GM19351 (cell line): ENCODE results near the gene KIF6.

Experiments
- ATAC-seq: cut with Tn5 transposase; IDR thresholded peaks from one replicate; pipeline ENCODE4 v1.9.1; 2021; ENCODE audit warnings: mild to moderate bottlenecking, moderate library complexity; ENCODE audit not compliant: unreplicated experiment

Gene KIF6

GRCh38 chr6:39666706-39667489 is 58.3 kb downstream of the KIF6 start:
- no peak for ATAC-seq

DNA sequence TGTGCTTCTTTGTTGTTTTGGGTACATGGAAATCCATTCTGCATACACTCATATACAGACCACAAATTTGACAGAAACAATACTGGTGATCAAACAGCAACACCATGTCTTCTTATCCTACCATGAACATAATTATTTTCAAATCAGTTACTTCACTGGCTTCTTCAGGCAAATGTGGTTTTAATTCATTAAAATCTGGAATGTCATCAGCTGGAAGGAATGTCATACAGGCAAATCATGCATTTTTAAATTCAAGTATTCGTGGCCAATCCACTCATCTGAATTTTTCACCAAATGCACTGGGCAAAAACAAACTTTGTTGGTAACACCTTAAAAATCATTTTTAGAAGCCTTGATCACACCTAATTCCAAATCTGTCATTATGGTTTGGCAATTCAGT is 59.3 kb downstream of the KIF6 start:
- no peak for ATAC-seq

GRCh38 chr6:39664173-39664572 is 61.0 kb downstream of the KIF6 start:
- no peak for ATAC-seq

DNA sequence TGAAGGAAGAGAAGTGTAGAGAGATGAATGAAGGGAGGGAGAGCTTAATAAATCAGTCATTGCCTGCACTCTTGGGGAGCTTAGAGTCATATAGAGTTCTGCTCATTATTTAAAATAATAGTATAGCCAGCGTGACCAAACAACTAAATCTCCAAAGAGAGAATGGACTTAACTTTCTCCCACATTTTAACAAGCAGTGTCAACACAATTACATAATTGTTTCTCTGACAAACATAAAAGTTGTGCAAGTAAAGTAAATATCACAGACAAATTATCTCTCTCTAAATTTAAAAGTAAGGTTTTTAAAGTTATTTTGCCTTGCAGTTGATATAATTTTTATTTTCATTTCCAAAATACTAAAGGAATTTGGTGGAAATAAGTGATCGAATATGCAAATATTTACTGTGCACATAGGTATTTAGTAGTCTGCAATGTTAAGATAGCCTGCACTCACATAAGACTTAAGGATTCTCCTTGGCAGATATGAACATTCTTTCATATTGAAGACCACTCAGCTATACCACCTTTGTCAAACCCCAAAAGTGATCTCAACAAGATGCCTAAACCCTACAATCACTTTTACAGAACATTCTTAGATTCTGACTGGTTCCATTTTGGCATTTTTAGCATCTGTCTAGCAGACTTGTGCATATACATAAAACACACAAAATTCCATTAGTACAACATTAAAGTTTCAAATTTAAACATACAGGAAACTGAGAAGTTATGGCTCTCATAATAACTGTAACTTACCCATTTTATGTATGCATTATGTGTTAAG is 67.7 kb downstream of the KIF6 start:
- ATAC-seq: no peak

DNA sequence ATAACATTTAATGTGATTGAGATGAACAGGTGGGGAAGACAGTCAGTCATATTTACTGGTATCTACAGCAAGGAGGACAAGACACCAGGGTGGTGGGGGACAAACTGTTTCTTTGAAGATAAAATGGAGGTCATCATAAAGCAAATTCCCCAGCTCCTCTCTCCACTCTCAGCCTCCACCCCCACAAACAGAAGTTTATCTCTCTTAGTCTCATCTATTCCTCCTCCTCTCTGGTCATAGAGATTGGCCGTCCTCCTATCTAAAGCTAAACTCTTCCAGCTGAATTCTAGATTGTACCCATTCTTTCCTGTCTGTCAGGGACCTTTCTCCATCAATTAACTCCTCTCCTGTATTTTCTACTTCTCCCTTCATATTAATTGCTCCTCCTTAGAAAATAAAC is 71.1 kb downstream of the KIF6 start:
- no peak for ATAC-seq

DNA sequence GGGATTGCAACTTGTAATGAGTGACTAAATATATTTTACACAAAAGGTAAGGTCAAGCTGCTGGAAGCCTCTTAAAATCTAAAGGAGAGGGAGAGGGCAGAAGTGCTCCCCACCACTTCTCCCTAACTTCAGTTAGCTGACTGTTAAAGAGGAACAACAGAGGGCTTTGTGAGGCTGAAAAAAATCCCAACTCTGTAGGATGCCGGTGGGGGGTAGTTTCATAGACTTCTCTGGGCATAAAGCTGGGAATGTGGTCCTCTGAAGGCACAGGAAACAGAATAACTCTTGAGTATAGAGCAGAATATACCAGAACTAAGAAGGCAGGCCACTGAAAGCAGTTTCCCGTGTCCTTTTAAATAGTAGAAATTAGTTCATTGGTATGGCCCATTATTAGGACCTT is 71.6 kb downstream of the KIF6 start:
- ATAC-seq: no peak

DNA sequence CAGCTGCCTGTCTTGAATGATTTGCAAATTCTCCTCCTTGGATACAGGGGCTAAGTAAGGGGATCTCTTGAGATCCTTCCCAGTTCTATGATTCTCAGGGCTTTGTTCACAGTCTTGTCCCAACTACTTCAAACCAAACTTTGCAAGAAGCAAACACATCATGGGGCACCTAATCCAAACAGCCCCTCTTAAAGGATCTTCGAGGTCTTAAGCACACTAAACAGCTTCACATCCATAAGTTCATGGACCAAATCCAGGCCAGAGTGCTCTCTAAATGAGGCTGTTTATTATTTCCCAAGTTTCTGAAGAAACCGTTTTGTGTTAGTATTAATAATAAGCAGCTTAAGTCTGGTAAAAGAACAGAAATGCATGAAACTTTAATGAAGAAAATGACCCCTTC is 75.2 kb downstream of the KIF6 start:
- ATAC-seq: no peak

DNA sequence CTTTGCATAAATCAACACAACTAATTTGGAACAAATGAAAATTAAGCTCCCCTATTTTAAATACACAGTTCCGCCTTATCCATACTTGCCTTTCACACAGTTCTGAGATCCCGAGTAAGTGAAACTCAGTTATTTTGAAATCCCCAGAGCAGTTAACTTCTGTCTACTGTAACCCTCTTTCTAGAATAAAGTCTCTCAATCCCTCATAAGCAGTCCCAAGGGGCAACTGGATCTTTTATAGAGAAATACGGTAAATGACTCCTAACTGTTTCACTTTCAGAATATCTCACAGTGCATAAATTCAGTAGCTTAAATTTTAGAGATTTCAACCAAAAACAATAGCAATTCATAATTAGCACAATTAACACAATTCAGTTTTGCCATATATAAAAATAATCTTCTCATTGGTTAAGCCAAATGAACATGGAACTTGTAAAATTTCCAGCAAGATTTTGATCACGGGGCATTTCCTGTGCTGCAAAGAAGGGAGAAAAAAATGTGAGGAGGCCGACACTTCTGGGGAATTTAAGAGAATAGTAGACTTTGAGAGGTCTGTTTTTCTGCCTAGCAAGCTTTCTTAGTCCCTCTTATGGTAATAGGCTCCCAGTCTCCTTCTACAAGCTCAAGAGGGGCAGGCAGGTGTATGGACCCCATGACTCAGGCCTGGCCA is 78.3 kb downstream of the KIF6 start:
- ATAC-seq: no peak

DNA sequence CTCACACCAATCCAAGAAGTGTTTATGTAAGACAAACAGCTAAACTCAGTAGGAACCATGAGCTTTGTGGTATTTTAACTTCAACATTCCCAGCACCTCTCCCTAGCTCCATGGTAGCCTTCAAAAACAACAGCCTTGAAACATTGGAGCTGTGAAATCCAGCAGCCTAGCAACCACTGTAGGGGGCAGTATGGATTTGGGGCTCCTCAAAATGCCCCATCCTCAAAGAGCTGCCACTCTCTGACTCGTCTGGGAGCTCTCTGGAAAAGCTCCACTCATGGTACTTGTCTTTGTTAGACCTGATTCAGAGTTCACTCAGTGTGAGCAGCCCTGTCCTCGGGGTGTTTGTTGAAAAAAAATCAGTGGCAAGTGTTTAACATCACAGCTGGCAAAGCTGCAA is 82.9 kb downstream of the KIF6 start:
- no peak for ATAC-seq

DNA sequence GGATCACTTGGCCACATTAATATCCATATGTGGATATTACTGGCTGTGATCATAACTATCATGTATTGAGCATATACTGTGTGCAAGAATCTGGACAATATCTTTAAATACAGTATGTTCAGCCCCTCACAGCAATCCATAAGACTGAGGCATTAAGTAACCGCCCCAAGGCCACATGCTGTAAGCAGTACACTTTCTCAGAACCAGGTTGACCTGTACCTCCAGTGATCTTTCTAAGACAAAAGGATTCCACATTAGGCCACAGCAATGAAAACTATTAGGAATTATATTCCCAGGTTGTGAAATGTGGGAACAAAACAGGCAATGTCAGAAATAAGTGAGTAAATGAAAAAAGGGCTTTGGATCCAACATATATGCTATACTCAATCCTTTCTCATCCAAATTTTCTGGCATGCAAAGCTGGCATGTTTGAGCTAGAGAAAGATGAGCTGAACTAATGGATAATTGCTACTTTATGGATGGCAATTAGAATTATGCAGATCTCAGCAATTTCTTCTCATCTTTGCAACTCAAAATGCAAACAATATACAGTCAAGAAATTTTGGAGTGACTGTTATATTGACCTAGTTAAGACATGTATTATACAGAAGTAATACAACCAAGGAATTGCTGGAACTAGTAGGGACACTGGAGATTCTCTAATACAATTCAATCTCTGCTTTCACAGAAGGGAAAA is 86.9 kb downstream of the KIF6 start:
- no peak for ATAC-seq

- ATAC-seq: no peak
Measured at GRCh38 chr6:39634646-39635341, 90.4 kb downstream of the KIF6 start.

- ATAC-seq: no peak
Measured at GRCh38 chr6:39625209-39625608, 100.0 kb downstream of the KIF6 start.

DNA sequence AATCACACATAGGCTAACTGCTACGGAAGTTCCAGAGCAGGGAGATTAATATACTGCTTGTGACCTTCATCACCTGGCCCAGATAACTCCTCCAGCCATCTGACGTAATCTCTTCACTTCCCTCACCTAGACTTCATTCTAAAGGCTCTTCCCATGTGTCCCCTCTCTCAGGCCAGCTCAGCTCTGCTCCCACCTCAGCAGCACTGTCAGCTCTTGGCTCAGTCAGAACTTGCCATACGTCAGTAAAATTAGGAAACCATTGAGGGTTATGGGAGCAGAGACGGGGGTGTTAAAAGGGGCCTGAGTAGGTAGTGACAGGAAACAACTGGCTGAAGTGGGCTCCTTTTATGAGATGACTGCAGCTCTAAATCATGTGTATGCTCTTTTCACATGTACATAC is 101.5 kb downstream of the KIF6 start:
- ATAC-seq: no peak

DNA sequence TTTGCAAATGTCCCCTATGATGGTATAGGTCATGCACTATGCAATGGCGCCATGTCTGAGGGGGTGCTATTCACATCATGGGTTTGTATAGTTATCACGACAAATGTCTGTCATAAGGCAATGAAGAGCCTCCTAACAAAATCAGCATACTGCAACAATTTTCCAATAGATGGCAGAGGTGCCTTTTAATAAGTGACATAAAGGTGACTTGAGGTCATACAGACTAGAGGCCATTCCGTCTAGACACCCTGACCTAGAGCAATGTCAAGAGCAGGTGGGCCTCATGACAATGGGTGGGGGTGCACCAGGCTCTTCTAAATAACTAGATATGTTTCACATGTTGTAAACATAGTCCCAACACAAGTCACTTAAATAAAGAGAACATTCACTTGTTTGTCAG is 107.7 kb downstream of the KIF6 start:
- no peak for ATAC-seq

DNA sequence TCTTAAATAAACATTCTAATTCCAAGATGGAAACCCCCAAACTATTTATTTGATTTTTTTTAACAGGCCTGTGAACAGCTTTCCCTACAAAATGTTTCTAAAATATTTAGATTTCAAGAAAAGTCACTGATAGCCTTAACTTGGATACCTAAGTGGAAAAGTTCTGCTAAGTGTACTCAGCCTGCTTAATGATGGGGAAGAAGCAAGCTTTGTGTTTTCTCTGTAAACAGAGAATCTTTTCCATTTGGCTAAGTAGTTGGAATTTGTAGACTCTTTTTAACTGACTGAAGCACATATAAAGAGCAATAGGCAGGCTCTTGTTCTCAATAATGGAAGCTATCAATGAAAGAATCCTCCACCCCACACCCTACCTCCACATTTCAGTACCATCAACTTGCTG is 108.2 kb downstream of the KIF6 start:
- no peak for ATAC-seq

DNA sequence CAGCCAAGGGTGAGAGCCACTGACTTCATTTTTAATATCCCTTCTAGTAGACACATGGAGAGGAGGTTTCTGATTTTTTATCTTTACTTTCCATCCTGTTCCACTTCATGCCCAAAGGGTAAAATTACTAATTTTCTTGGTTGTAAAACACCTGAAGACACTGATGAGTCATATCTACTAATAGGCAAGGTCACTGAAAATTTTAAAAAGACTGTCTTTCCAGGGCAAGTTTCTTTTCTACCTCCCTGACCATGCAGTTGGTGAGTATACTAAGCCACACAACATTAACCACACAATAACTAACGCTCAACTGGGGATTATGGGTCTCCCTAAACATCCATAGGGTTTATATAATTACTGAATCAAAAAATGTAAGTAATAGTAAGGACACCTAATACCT is 109.6 kb downstream of the KIF6 start:
- ATAC-seq: no peak

- no peak for ATAC-seq
Measured at GRCh38 chr6:39614393-39614950, 110.7 kb downstream of the KIF6 start.

- no peak for ATAC-seq
Measured at GRCh38 chr6:39610221-39610620, 115.0 kb downstream of the KIF6 start.

GRCh38 chr6:39608652-39609345 is 116.4 kb downstream of the KIF6 start:
- no peak for ATAC-seq
